ENCODE measurements around the gene HSPA9. TPM values are rescaled to one million over a fixed set of nuclear protein-coding genes. Genes with fewer than 3 reads are reported as not detected.

The HSPA9 gene
- total RNA-seq, 3 donors from 2014 or later = 701 to 707 (median 707) TPM

- peaks cover 60% of the 10 kb centered on the region for H3K4me1 Mint-ChIP-seq (ENCODE audit: low read depth)
- no peak overlapping the region for H3K4me3 Mint-ChIP-seq
- no peaks in the 10 kb centered on the region for H3K27me3 Mint-ChIP-seq (ENCODE audit: low read depth)
These were observed 36.1 kb downstream of the HSPA9 start for GRCh38 chr5:138538943-138539627.

DNA sequence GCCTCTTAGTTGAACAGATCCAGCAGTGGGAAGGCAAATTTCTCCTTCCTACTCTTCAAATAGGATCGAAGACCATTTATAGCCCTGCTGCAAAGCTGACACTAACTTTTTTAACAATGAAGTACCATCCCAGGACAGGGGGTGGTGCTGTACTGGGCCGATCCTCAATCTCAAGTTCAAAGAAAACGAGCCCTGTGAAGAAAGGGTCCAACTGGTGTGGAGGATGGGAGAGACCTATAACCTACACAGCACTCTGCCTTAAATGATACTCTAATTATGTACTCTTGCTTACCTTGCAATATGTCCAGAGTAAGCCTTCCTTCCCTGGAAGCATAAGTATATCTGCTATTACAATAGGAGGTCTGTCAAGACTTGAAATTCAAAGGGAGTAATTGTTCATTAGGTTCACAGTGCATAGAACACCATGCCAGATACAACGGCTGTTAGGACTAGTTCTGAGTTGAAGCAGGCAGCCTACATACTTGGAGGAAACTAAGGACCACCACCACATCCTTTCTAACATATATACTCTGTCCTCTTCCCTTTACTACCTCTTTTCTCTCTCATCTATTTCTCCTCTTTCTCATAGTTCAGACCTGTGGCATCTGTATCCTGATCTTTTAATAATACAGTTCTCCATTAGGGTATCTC lies 38.4 kb downstream of the HSPA9 start:
- Mint-ChIP-seq H3K4me3 (no peak overlapping the region), H3K27me3 (ENCODE audit: low read depth) (no peaks in the 10 kb centered on the region), H3K36me3 (ENCODE audit: insufficient read depth) (peaks cover 46% of the 10 kb centered on the region), H3K4me1 (ENCODE audit: low read depth) (peaks cover 71% of the 10 kb centered on the region), H3K9me3 (no peaks in the 10 kb centered on the region)
- ATAC-seq (peak; percentile 63 to 77), DNase-seq (no peak)

More at GRCh38 chr5:138538943-138539627, 36.1 kb downstream of the HSPA9 start:
- ATAC-seq (no peak), DNase-seq (no peak)
- Mint-ChIP-seq H3K36me3 (ENCODE audit: insufficient read depth) (peaks cover 40% of the 10 kb centered on the region), H3K9me3 (no peaks in the 10 kb centered on the region)

DNA sequence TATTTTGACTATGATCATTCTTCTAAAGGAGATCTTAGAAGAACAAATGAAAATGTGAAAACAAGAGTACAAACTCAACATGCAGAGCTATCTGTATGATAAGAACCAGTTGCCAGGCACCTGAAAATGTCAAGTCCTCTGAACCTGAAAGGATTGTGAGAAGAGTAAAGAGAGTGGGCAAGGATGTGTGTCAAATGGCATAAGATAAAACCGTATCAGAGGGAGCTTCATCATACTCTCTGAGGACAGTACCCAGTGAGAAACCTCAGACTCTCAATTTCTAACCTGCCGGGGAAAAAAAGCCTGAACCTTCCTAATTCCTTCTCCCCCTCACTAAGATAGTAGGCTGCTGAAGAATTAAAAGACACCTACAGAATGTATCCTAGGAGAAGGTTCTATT lies 39.0 kb downstream of the HSPA9 start:
- Mint-ChIP-seq H3K4me1 (ENCODE audit: low read depth) (peaks cover 69% of the 10 kb centered on the region), H3K4me3 (peak overlapping the region; percentile 13), H3K36me3 (ENCODE audit: insufficient read depth) (peaks cover 44% of the 10 kb centered on the region), H3K9me3 (no peaks in the 10 kb centered on the region), H3K27me3 (ENCODE audit: low read depth) (no peaks in the 10 kb centered on the region)
- DNase-seq (no peak), ATAC-seq (no peak)

- Mint-ChIP-seq H3K4me3 (no peak overlapping the region), H3K9me3 (no peaks in the 10 kb centered on the region), H3K36me3 (ENCODE audit: insufficient read depth) (peaks cover 33% of the 10 kb centered on the region), H3K27me3 (ENCODE audit: low read depth) (no peaks in the 10 kb centered on the region), H3K4me1 (ENCODE audit: low read depth) (peaks cover 62% of the 10 kb centered on the region)
- DNase-seq (no peak), ATAC-seq (no peak)
These were observed 40.9 kb downstream of the HSPA9 start for GRCh38 chr5:138533973-138534941.

- peaks cover 49% of the 10 kb centered on the region for H3K4me1 Mint-ChIP-seq (ENCODE audit: low read depth)
- H3K27me3 Mint-ChIP-seq (ENCODE audit: low read depth) = no peaks in the 10 kb centered on the region
- no peak for DNase-seq
- ATAC-seq = no peak
- H3K4me3 Mint-ChIP-seq = no peak overlapping the region
- H3K36me3 Mint-ChIP-seq (ENCODE audit: insufficient read depth) = peaks cover 24% of the 10 kb centered on the region
- no peaks in the 10 kb centered on the region for H3K9me3 Mint-ChIP-seq
These were observed 45.4 kb downstream of the HSPA9 start for GRCh38 chr5:138529812-138530211.

GRCh38 chr5:138528744-138529469 lies 46.3 kb downstream of the HSPA9 start:
- ATAC-seq (no peak), DNase-seq (no peak)
- Mint-ChIP-seq H3K4me3 (no peak overlapping the region), H3K27me3 (ENCODE audit: low read depth) (no peaks in the 10 kb centered on the region), H3K36me3 (ENCODE audit: insufficient read depth) (peaks cover 22% of the 10 kb centered on the region), H3K4me1 (ENCODE audit: low read depth) (peaks cover 44% of the 10 kb centered on the region), H3K9me3 (no peaks in the 10 kb centered on the region)

DNA sequence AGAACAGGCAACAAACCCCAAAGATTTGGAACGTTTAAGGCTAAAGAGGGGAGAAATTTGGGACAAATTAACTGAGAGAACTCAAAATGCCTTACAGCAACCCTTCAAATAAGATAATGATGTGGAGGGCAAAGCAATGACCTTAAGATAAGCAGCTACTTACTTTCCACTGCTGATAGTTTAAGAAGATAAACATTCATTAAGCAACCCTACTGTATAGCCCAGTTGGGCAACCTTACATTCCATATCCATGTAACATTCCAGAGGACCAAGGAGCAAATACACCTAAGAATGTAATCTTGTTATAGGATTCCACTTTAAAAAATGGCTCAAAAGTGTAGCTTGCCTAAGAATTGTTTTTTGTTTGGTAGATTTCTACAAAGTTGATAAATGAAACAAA lies 47.0 kb downstream of the HSPA9 start:
- peaks cover 41% of the 10 kb centered on the region for H3K4me1 Mint-ChIP-seq (ENCODE audit: low read depth)

DNA sequence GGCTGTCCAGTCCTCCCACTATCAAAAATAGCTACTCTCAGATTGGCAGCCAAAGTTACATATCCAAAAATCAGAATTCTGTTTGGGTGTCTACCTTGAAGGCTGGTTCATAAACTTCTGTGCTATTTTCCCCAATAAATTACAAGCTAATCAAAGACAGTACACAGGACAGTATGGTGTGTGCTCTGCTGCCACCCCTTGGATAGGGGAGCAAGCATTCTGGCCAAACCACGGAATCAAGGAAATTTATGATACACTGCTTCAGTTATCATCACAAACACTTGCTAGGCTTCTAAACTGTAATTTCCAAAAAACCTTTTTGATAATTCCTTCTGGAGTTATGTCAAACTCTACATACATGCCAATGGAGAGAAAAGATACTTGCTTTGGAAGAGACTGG lies 48.0 kb downstream of the HSPA9 start:
- H3K4me1 Mint-ChIP-seq (ENCODE audit: low read depth) = peaks cover 33% of the 10 kb centered on the region
- H3K4me3 Mint-ChIP-seq = no peak overlapping the region
- H3K36me3 Mint-ChIP-seq (ENCODE audit: insufficient read depth) = peaks cover 14% of the 10 kb centered on the region
- H3K9me3 Mint-ChIP-seq = no peaks in the 10 kb centered on the region
- DNase-seq (no peak), ATAC-seq (no peak)
- no peaks in the 10 kb centered on the region for H3K27me3 Mint-ChIP-seq (ENCODE audit: low read depth)

More for the DNA sequence above, 47.0 kb downstream of the HSPA9 start:
- Mint-ChIP-seq H3K27me3 (ENCODE audit: low read depth) (no peaks in the 10 kb centered on the region), H3K36me3 (ENCODE audit: insufficient read depth) (peaks cover 18% of the 10 kb centered on the region), H3K4me3 (no peak overlapping the region), H3K9me3 (no peaks in the 10 kb centered on the region)
- no peak for DNase-seq
- no peak for ATAC-seq

- Mint-ChIP-seq H3K36me3 (ENCODE audit: insufficient read depth) (peaks cover 13% of the 10 kb centered on the region), H3K9me3 (no peaks in the 10 kb centered on the region), H3K27me3 (ENCODE audit: low read depth) (no peaks in the 10 kb centered on the region), H3K4me1 (ENCODE audit: low read depth) (peaks cover 22% of the 10 kb centered on the region), H3K4me3 (no peak overlapping the region)
- no peak for DNase-seq
- no peak for ATAC-seq
These were observed 51.8 kb downstream of the HSPA9 start for GRCh38 chr5:138523406-138523805.

DNA sequence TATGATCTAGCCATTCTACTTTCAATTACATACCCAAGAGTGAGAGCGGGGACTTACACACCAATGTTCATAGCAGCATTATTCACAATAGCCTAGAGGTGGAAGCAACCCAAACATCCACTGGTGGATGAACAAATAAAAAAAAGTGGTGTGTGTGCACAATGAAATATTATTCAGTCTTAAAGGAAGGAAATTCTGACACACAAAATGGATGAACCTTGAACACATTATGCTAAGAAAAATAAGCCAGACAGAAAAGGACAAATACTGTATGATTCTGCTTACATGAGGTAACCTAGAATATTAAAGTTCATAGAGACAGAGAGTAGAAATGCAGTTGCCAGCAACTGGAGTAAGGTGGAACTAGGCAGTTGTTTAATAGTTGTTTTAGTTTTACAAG lies 54.2 kb downstream of the HSPA9 start:
- Mint-ChIP-seq H3K4me3 (no peak overlapping the region), H3K9me3 (no peaks in the 10 kb centered on the region), H3K36me3 (ENCODE audit: insufficient read depth) (peaks cover 15% of the 10 kb centered on the region), H3K4me1 (ENCODE audit: low read depth) (peaks cover 14% of the 10 kb centered on the region), H3K27me3 (ENCODE audit: low read depth) (no peaks in the 10 kb centered on the region)
- ATAC-seq = peak in 1 of 2 donors; percentile 21
- DNase-seq = no peak

- Mint-ChIP-seq H3K4me1 (ENCODE audit: low read depth) (peaks cover 9% of the 10 kb centered on the region), H3K4me3 (no peak overlapping the region), H3K9me3 (no peaks in the 10 kb centered on the region), H3K36me3 (ENCODE audit: insufficient read depth) (peaks cover 34% of the 10 kb centered on the region), H3K27me3 (ENCODE audit: low read depth) (no peaks in the 10 kb centered on the region)
- ATAC-seq (no peak), DNase-seq (no peak)
These were observed 57.8 kb downstream of the HSPA9 start for GRCh38 chr5:138517437-138517836.

GRCh38 chr5:138515556-138516245 lies 59.5 kb downstream of the HSPA9 start:
- ATAC-seq (no peak), DNase-seq (no peak)
- H3K9me3 Mint-ChIP-seq = no peaks in the 10 kb centered on the region
- no peak overlapping the region for H3K4me3 Mint-ChIP-seq
- peaks cover 30% of the 10 kb centered on the region for H3K36me3 Mint-ChIP-seq (ENCODE audit: insufficient read depth)
- peaks cover 4% of the 10 kb centered on the region for H3K4me1 Mint-ChIP-seq (ENCODE audit: low read depth)
- H3K27me3 Mint-ChIP-seq (ENCODE audit: low read depth) = no peaks in the 10 kb centered on the region

DNA sequence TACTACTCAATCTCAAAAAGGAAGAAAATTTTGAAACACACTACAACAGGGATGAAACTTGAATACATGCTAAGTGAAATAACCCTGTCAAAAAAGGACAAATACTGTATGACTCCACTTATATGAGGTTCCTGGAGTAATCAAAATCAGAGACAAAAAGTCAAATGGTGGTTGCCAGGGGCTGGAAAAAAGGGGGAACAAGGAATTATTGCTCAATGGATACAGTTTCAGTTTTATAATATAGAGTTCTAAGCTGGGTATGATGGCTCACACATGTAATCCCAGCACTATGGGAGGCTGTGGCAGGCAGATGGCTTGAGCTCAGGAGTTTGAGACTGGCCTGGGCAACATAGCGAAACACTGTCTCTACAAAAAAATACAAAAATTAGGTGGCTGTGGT lies 61.2 kb downstream of the HSPA9 start:
- peaks cover 37% of the 10 kb centered on the region for H3K36me3 Mint-ChIP-seq (ENCODE audit: insufficient read depth)
- no peak for ATAC-seq

More for the DNA sequence above, 61.2 kb downstream of the HSPA9 start:
- peaks cover 2% of the 10 kb centered on the region for H3K4me1 Mint-ChIP-seq (ENCODE audit: low read depth)
- H3K4me3 Mint-ChIP-seq = no peak overlapping the region
- DNase-seq = no peak
- H3K9me3 Mint-ChIP-seq = no peaks in the 10 kb centered on the region
- H3K27me3 Mint-ChIP-seq (ENCODE audit: low read depth) = no peaks in the 10 kb centered on the region
